A673 (cell line): ENCODE measurements around the gene C17orf67. TPM values are rescaled to one million over a fixed set of nuclear protein-coding genes. Genes with fewer than 3 reads are reported as not detected.
"Not testable (repeated sequence)": the region's sequence is repeated elsewhere in the genome, so short reads cannot be mapped to it uniquely, and the experiment has no call there.

Experiments
- BruUV-seq: library from RNA; stranded (reverse); fragments of 400-500 nt; replicated peaks from 2 replicates; lab custom pipeline; 2021; lab: Mats Ljungman, UMichigan
- CTCF ChIA-PET: fragments of 300-600 bp; sonication (Branson Sonifier 250); formaldehyde crosslinking; loops from one replicate; lab custom pipeline; 2022; ENCODE audit warnings: antibody characterized with exemption; lab: Charles Lee
- POLR2A ChIA-PET: fragments of 300-600 bp; sonication (Branson Sonifier 250); formaldehyde crosslinking; loops from one replicate; lab custom pipeline; 2022; ENCODE audit warnings: antibody characterized with exemption; ENCODE audit not compliant: low non-redundant PET; lab: Charles Lee
- DNase-seq: peaks from one replicate; pipeline ENCODE4 v3.0.0-alpha.2; 2015; ENCODE audit warnings: low spot score
- H3K27ac ChIP-seq: fragments of 200-600 bp; sonication (generic); 2 replicates; pipeline ENCODE4 v1.5.1; 2016; ENCODE audit warnings: mixed run types, low read depth, mild to moderate bottlenecking, mixed read lengths, antibody characterized with exemption, low read length; ENCODE audit not compliant: poor library complexity, severe bottlenecking
- H3K27me3 ChIP-seq: fragments of 200-600 bp; sonication (generic); replicated peaks from 2 replicates; pipeline ENCODE4 v1.6.1; 2017; ENCODE audit warnings: mixed run types, low read depth, mild to moderate bottlenecking, mixed read lengths, antibody characterized with exemption, low read length; ENCODE audit not compliant: insufficient read depth, poor library complexity
- H3K36me3 ChIP-seq: fragments of 200-600 bp; sonication (generic); 2 replicates; pipeline ENCODE4 v1.6.1; 2016; ENCODE audit warnings: mixed run types, mild to moderate bottlenecking, mixed read lengths, antibody characterized with exemption, low read length; ENCODE audit not compliant: insufficient read depth, poor library complexity, severe bottlenecking
- H3K4me1 ChIP-seq: fragments of 200-600 bp; sonication (generic); 2 replicates; pipeline ENCODE4 v1.6.1; 2017; ENCODE audit warnings: mixed run types, mild to moderate bottlenecking, mixed read lengths, antibody characterized with exemption, low read length; ENCODE audit not compliant: insufficient read depth, poor library complexity, severe bottlenecking
- H3K4me3 ChIP-seq: fragments of 200-600 bp; sonication (generic); 2 replicates; pipeline ENCODE4 v1.5.1; 2016; ENCODE audit warnings: low read depth, mixed run types, mild to moderate bottlenecking, mixed read lengths, low read length; ENCODE audit not compliant: poor library complexity, severe bottlenecking
- H3K9me3 ChIP-seq: fragments of 200-600 bp; sonication (generic); 2 replicates; pipeline ENCODE4 v1.6.1; 2016; ENCODE audit warnings: mixed run types, low read depth, mild to moderate bottlenecking, mixed read lengths, antibody characterized with exemption, low read length; ENCODE audit not compliant: poor library complexity, severe bottlenecking
- EZH2 ChIP-seq: fragments of 200-600 bp; sonication (generic); IDR thresholded peaks from 2 replicates; pipeline ENCODE4 v1.6.1; 2017; ENCODE audit warnings: borderline replicate concordance, low read depth, mild to moderate bottlenecking, mixed read lengths, antibody characterized with exemption, low read length; ENCODE audit not compliant: poor library complexity, severe bottlenecking
- intact Hi-C: fragments of 100-400 bp; cut with micrococcal nuclease; formaldehyde crosslinking; loops from one replicate; pipeline ENCODE4 v1.10.0; 2022; ENCODE audit not compliant: unreplicated experiment
- total RNA-seq: library from RNA; stranded (reverse); gene quantifications from 2 replicates; pipeline ENCODE4 v1.2.3, GENCODE V29; 2021
- TF ChIP-seq, protein P1 (sequence below): fragments of 300-800, 200-600 bp; sonication (generic); conservative IDR thresholded peaks from 2 replicates; pipeline ENCODE4 v1.5.1; 2017; ENCODE audit warnings: low read depth, mild to moderate bottlenecking, antibody characterized with exemption, low read length, moderate library complexity, mixed read lengths

The C17orf67 gene
- total RNA-seq, 1 experiment from 2014 or later: 2.7 TPM

DNA sequence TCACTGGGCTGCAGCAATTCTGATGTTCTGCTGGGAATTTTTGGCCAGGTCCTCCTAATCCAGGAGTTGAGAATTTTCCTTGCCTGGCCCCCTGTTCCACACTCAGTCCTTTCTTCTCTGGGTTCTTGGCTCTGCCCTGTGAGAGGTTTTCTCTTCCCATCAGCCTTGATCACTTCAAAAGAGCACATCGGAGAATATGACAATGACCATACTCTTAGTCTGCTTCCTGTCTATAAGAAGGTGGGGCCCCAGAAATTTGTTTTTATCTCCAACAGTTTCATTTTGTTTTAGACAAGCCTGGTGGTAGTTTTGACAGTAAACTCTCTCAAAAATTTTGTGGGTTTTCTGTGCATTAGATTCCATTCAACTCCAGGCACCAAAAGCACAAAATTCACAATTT lies 70.7 kb downstream of the C17orf67 start:
- no TSS peak for BruUV-seq
- ChIA-PET CTCF (no interaction called here), POLR2A (no interaction called here)
- Histone ChIP-seq H3K27me3 (no peaks in the 10 kb centered on the region), H3K36me3 (no peaks in the 10 kb centered on the region), H3K4me3 (no peak overlapping the region), H3K4me1 (no peaks in the 10 kb centered on the region), H3K9me3 (no peaks in the 10 kb centered on the region), H3K27ac (no peak overlapping the region)
- intact Hi-C loops: no loop called here
- DNase-seq: no peak
- no peak for TF ChIP-seq EZH2
- TF ChIP-seq, protein P1, sequence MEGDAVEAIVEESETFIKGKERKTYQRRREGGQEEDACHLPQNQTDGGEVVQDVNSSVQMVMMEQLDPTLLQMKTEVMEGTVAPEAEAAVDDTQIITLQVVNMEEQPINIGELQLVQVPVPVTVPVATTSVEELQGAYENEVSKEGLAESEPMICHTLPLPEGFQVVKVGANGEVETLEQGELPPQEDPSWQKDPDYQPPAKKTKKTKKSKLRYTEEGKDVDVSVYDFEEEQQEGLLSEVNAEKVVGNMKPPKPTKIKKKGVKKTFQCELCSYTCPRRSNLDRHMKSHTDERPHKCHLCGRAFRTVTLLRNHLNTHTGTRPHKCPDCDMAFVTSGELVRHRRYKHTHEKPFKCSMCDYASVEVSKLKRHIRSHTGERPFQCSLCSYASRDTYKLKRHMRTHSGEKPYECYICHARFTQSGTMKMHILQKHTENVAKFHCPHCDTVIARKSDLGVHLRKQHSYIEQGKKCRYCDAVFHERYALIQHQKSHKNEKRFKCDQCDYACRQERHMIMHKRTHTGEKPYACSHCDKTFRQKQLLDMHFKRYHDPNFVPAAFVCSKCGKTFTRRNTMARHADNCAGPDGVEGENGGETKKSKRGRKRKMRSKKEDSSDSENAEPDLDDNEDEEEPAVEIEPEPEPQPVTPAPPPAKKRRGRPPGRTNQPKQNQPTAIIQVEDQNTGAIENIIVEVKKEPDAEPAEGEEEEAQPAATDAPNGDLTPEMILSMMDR: no peak

DNA sequence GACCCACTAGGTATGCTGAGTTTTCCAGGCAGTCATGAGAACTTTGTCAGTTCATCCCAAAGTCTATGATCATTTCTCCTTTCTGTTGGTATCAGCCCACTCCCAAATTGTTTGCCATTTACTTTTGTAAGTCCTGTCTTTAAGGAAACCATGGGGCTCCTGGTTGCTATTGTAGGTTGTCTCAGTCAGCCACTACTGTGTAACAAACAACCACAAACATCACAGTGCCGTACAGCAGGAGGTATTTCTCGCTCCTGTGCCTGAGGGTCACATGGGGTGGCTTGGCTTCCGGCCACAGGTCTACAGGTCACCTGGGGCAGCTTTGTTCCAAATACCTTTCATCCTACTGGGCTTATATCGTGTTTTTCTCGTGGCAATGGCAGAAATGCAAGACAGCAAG lies 71.6 kb downstream of the C17orf67 start:
- DNase-seq: no peak
- CTCF ChIA-PET: no interaction called here
- Histone ChIP-seq H3K27ac (no peak overlapping the region), H3K9me3 (no peaks in the 10 kb centered on the region), H3K4me1 (no peaks in the 10 kb centered on the region), H3K4me3 (no peak overlapping the region), H3K27me3 (no peaks in the 10 kb centered on the region), H3K36me3 (no peaks in the 10 kb centered on the region)
- POLR2A ChIA-PET: no interaction called here
- no TSS peak for BruUV-seq
- intact Hi-C loops: no loop called here
- no peak for TF ChIP-seq EZH2
- TF ChIP-seq, protein P1: no peak

DNA sequence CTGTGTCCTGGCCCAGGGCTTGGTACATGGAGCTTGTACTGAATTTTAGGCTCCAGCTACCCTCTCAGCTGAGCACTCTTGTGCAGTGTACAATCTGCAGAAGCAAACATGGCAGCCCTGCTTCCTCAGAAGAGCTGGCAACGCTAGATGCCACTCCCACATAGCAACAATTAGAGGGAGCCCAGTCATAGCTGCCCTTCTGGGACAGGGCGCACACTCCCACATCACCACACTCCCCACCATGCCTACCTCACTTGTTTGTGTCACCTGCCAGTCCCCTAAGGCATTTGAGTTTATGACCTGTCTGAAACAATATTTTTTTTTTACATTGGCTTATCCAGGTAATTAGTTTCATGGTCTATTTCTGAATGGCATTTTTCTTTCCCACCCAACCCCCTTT lies 72.3 kb downstream of the C17orf67 start:
- no peak for TF ChIP-seq EZH2
- TF ChIP-seq, protein P1: no peak
- ChIA-PET CTCF (no interaction called here), POLR2A (no interaction called here)
- no peak for DNase-seq
- Histone ChIP-seq H3K4me3 (no peak overlapping the region), H3K27ac (no peak overlapping the region), H3K9me3 (no peaks in the 10 kb centered on the region), H3K36me3 (no peaks in the 10 kb centered on the region), H3K4me1 (no peaks in the 10 kb centered on the region), H3K27me3 (no peaks in the 10 kb centered on the region)
- intact Hi-C loops: no loop called here
- no TSS peak for BruUV-seq

DNA sequence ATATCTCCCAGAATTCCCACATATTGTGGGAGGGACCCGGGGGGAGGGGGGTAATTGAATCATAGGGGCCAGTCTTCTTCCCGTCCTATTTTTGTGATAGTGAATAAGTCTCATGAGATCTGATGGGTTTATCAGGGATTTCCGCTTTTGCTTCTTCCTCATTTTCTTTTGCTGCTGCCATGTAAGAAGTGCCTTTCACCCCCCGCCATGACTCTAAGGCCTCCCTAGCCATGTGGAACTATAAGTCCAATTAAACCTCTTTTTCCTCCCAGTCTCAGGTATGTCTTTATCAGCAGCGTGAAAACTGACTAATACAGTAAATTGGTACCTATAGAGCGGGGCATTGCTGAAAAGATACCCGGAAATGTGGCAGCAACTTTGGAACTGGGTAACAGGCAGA lies 76.1 kb downstream of the C17orf67 start:
- BruUV-seq, DNase-seq, H3K27me3 ChIP-seq, H3K4me1 ChIP-seq, intact Hi-C loops, H3K9me3 ChIP-seq, H3K36me3 ChIP-seq, H3K4me3 ChIP-seq, H3K27ac ChIP-seq: not testable (repeated sequence)
- ChIA-PET CTCF (interaction anchor here (0.6 kb wide), 1 partner anchor 23 kb away, joined by 3 read pairs; no protein-coding TSS in a partner anchor), POLR2A (interaction anchor here (0.7 kb wide), 1 partner anchor 1577 kb away, joined by 3 read pairs; no protein-coding TSS in a partner anchor)
